ENCODE results near the gene KLHL6.
A peak's percentile ranks its signal among the peaks of the same experiment; 100 is the strongest.
"Not testable (repeated sequence)": the region's sequence is repeated elsewhere in the genome, so short reads cannot be mapped to it uniquely, and the experiment has no call there.

Gene KLHL6

DNA sequence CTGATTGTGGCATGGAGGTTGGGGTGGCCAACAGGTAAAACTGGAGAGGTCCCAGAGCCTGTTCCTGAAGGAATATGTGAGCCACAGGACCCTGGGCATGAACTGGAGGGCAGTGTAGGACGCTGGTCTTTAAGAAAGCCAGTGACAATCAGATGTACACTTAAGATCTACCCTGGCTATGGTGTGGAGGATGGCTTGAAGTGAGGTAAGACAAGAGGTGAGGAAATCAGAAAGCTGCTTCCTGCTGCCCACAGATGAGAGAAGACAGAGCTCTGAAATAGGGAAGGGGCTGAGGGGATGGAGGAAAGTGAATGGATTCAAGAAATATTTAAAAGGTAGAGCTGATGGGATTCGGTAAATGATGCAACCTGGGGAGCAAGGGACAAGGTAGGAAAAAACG, 22.7 kb upstream of the KLHL6 start:
- Mint-ChIP-seq H3K27ac (no peak overlapping the region), H3K4me3 (no peak overlapping the region), H3K36me3 (no peaks in the 10 kb centered on the region), H3K4me1 (peaks cover 8% of the 10 kb centered on the region), H3K9me3 (no peaks in the 10 kb centered on the region)
- no peak for ATAC-seq
- no peak for DNase-seq (ENCODE audit: low spot score in 2 of 2)

- no peak overlapping the region for H3K27ac Mint-ChIP-seq
- ATAC-seq (no peak), DNase-seq (ENCODE audit: low spot score in 2 of 2) (no peak)
- no peak overlapping the region for H3K4me3 Mint-ChIP-seq
- H3K4me1 Mint-ChIP-seq: peaks cover 8% of the 10 kb centered on the region
- no peaks in the 10 kb centered on the region for H3K9me3 Mint-ChIP-seq
- no peaks in the 10 kb centered on the region for H3K36me3 Mint-ChIP-seq
These were observed 21.8 kb upstream of the KLHL6 start for GRCh38 chr3:183577346-183577745.

DNA sequence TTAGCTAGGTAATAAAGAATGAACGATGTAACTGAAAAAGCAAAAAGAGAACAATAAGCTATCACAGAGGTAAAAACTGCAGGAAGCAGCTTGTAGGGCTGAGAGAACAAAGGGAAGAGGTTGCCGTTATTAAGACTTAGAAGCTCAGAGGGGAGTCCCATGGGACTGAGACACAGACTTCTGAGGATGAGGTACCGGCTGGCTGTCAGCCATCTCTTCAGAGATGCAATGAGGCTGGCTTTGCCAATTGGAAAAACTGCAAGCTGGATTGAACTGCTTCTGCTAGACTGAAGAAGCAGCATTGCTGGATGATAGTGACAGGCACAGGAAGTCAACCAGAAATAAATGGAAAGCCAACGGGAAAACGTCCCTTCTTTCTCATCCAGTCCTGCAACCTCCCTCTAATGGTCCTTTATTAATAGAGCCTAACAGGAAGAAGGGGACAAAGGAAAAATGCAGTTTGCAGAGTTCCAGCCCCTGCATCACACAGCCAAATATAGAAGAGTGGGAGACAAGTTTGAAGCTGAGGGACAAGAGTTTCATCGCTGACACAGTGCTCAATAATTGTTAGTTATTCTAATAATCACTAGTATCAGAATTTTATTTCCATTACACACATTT, 21.1 kb upstream of the KLHL6 start:
- no peaks in the 10 kb centered on the region for H3K36me3 Mint-ChIP-seq
- no peaks in the 10 kb centered on the region for H3K9me3 Mint-ChIP-seq
- H3K4me1 Mint-ChIP-seq: peaks cover 8% of the 10 kb centered on the region
- H3K27ac Mint-ChIP-seq: no peak overlapping the region
- no peak for DNase-seq (ENCODE audit: low spot score in 2 of 2)
- no peak for ATAC-seq
- H3K4me3 Mint-ChIP-seq: no peak overlapping the region

GRCh38 chr3:183572935-183573334, 17.4 kb upstream of the KLHL6 start:
- Mint-ChIP-seq H3K4me3 (no peak overlapping the region), H3K27ac (no peak overlapping the region), H3K4me1 (peaks cover under 1% of the 10 kb centered on the region), H3K9me3 (no peaks in the 10 kb centered on the region), H3K36me3 (no peaks in the 10 kb centered on the region)
- no peak for DNase-seq (ENCODE audit: low spot score in 2 of 2)
- ATAC-seq: no peak

GRCh38 chr3:183570191-183570590, 14.7 kb upstream of the KLHL6 start:
- DNase-seq (ENCODE audit: low spot score in 2 of 2): not testable (repeated sequence)

DNA sequence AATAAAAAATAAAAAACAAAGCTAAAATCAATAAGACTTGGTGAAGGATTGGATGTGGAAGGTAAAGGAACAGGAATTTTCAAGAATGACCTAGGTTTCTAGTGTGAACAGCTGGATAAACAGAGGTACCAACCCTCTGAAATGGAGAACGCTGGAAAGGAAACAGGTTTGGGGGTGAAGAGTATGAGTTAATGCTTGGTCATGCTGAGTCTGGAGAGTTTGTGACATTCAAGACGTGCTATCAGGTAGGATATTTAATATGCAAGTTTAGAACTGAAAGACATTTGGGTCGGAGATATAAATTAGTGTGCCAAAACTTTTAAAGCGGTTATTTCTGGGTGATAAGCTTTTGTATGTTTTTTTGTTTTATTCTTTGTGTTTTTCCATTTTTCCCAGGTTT, 11.4 kb upstream of the KLHL6 start:
- Mint-ChIP-seq H3K4me1 (peaks cover 8% of the 10 kb centered on the region), H3K4me3 (no peak overlapping the region), H3K9me3 (no peaks in the 10 kb centered on the region), H3K36me3 (no peaks in the 10 kb centered on the region), H3K27ac (no peak overlapping the region)
- DNase-seq (ENCODE audit: low spot score in 2 of 2) (no peak), ATAC-seq (no peak)

More at GRCh38 chr3:183570191-183570590, 14.7 kb upstream of the KLHL6 start:
- not testable (repeated sequence) for H3K9me3 Mint-ChIP-seq, H3K4me1 Mint-ChIP-seq, H3K4me3 Mint-ChIP-seq, ATAC-seq, H3K27ac Mint-ChIP-seq, H3K36me3 Mint-ChIP-seq

- Mint-ChIP-seq H3K36me3 (no peaks in the 10 kb centered on the region), H3K4me1 (peaks cover 9% of the 10 kb centered on the region), H3K4me3 (no peak overlapping the region), H3K27ac (peak overlapping the region; percentile 43), H3K9me3 (no peaks in the 10 kb centered on the region)
- no peak for DNase-seq (ENCODE audit: low spot score in 2 of 2)
- ATAC-seq: peak; percentile 69
These were observed 8.5 kb upstream of the KLHL6 start for GRCh38 chr3:183564046-183564445.

- H3K9me3 Mint-ChIP-seq: no peaks in the 10 kb centered on the region
- H3K4me1 Mint-ChIP-seq: peaks cover 15% of the 10 kb centered on the region
- ATAC-seq (no peak), DNase-seq (ENCODE audit: low spot score in 2 of 2) (no peak)
- H3K36me3 Mint-ChIP-seq: no peaks in the 10 kb centered on the region
- H3K27ac Mint-ChIP-seq: peak overlapping the region; percentile 43
- no peak overlapping the region for H3K4me3 Mint-ChIP-seq
These were observed 8.0 kb upstream of the KLHL6 start for GRCh38 chr3:183563536-183563874.

DNA sequence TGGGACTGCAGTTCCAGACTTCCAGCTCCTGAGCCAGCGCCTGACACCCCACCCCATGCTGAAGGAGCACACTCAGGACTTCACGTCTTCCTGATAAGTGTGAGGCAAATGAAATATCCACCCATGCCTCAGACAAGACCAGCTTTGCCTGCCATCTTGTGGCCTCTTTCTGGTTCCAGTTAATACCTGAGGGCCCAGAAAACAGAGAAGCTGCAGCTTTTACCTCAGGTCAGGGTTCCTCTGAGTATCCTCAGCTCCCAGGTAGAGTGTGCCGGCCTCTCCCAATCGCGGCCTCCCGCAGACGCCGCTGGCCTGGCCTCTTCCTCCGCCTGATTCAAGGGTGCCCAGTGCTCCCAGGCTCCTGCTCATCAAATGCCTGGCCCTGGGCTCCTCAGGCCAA, 5.1 kb upstream of the KLHL6 start:
- H3K27ac Mint-ChIP-seq: no peak overlapping the region

DNA sequence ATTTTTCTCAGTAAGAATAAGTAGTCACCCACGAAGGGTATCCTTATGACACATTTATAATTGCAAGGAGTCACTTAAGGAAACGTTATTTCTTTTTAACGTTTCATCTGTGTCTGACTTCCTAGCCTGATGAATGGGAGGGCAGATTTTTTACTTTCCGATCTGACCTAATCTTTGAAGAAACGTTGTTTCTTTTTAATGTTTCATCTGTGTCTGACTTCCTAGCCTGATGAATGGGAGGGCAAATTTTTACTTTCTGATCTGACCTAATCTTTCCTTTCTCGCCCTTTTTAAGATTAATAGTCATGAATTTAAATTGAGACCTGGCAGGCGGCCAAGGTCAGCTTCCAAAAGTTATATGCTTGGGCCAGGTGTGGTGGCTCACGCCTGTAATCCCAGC, 3.0 kb upstream of the KLHL6 start:
- DNase-seq (ENCODE audit: low spot score in 2 of 2): no peak
- Mint-ChIP-seq H3K4me3 (peak overlapping the region; percentile 20), H3K9me3 (no peaks in the 10 kb centered on the region), H3K4me1 (peaks cover 44% of the 10 kb centered on the region), H3K27ac (peak overlapping the region; percentile 37), H3K36me3 (peaks cover 23% of the 10 kb centered on the region)
- no peak for ATAC-seq

More for the DNA sequence above, 5.1 kb upstream of the KLHL6 start:
- Mint-ChIP-seq H3K4me1 (peaks cover 35% of the 10 kb centered on the region), H3K4me3 (no peak overlapping the region), H3K9me3 (no peaks in the 10 kb centered on the region), H3K36me3 (peaks cover 3% of the 10 kb centered on the region)
- no peak for DNase-seq (ENCODE audit: low spot score in 2 of 2)
- ATAC-seq: no peak

- peak overlapping the region; percentile 98 for H3K27ac Mint-ChIP-seq
- H3K4me1 Mint-ChIP-seq: peaks cover 56% of the 10 kb centered on the region
- ATAC-seq: no peak
- H3K36me3 Mint-ChIP-seq: peaks cover 27% of the 10 kb centered on the region
- H3K4me3 Mint-ChIP-seq: no peak overlapping the region
- no peaks in the 10 kb centered on the region for H3K9me3 Mint-ChIP-seq
- DNase-seq (ENCODE audit: low spot score in 2 of 2): no peak
These were observed 1.2 kb upstream of the KLHL6 start for GRCh38 chr3:183556722-183557121.

DNA sequence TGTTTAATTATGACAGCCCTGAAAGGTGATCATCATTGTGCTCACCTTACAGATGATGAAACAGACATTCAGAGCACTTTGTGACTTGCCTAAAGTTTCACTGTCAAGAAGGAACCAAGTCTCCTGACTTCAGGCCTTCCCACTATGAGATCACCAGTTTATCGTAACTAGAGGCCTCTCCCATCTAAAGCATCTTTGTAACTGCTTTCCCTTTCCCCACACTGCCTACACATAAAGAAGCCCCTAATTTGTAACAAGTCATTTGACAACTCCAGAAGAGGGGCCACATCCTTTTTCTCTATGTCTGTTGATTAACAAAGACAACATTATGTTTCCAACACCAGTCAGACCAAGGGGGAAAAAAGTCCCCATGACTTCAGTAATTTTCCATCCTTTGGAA, 1.1 kb downstream of the KLHL6 start:
- ATAC-seq (peak; percentile 75), DNase-seq (ENCODE audit: low spot score in 2 of 2) (peak in 1 of 2 donors; percentile 71)
- H3K36me3 Mint-ChIP-seq: peaks cover 48% of the 10 kb centered on the region
- H3K4me3 Mint-ChIP-seq: peak overlapping the region; percentile 96
- peaks cover 73% of the 10 kb centered on the region for H3K4me1 Mint-ChIP-seq
- H3K27ac Mint-ChIP-seq: peak overlapping the region; percentile 98
- no peaks in the 10 kb centered on the region for H3K9me3 Mint-ChIP-seq

DNA sequence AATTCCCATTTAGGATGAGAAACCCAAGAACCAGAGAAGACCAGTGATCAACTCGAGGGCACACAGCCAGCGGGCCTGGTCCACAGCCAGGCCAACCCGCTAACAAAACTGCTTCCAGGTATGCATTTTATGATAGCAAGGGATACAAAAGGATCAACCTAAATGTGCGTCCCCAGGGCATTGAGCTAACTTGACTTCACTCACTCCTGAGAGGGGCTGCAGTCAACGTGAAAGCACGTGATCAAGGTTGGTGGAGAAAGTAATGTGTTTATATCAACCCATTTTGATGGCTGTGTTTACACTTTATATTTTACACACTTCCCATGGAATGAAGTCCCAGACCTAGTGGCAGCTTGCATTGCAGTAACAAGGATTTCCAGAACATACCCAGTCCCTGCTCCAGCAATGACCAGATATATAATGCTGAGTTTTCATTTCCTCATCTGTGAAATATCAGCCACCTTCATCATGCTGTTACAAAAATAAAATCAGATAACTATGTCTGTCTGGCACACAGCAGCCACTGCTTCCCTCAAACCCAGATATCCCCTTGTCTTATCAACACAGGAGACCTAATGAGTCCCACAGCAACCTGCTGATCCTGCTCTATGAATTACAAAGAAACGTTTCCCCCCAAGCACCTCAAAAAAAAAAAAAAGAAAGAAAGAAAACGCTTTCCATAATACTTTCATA, 2.0 kb downstream of the KLHL6 start:
- H3K4me1 Mint-ChIP-seq: peaks cover 69% of the 10 kb centered on the region
- ATAC-seq: no peak

DNA sequence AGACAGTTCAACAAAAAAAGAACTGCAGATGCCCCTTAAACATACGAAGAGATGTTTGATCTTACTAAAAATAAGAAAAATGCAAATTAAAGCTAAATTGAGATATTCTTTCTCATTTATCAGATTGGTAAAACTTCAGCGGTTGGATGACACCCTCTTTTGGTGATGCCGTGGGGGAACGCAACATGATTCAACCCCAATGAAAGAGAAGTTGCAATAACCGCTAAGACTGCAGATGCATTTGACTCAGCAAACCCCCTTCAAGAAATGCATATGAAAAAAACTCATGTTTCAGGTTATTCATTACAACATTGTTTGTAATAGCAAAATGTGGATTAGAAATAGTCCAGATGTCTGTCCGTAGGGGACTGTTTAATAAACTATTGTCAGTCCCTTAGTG, 3.6 kb downstream of the KLHL6 start:
- H3K27ac Mint-ChIP-seq: peak overlapping the region; percentile 98
- DNase-seq (ENCODE audit: low spot score in 2 of 2) (peak in 1 of 2 donors; percentile 68), ATAC-seq (peak; percentile 37)
- peak overlapping the region; percentile 96 for H3K4me3 Mint-ChIP-seq
- peaks cover 72% of the 10 kb centered on the region for H3K4me1 Mint-ChIP-seq
- H3K9me3 Mint-ChIP-seq: no peaks in the 10 kb centered on the region
- H3K36me3 Mint-ChIP-seq: peaks cover 58% of the 10 kb centered on the region

More for the DNA sequence above, 2.0 kb downstream of the KLHL6 start:
- no peak for DNase-seq (ENCODE audit: low spot score in 2 of 2)
- peak overlapping the region; percentile 96 for H3K4me3 Mint-ChIP-seq
- no peaks in the 10 kb centered on the region for H3K9me3 Mint-ChIP-seq
- H3K36me3 Mint-ChIP-seq: peaks cover 49% of the 10 kb centered on the region
- peak overlapping the region; percentile 98 for H3K27ac Mint-ChIP-seq

- ATAC-seq: no peak
- peaks cover 50% of the 10 kb centered on the region for H3K4me1 Mint-ChIP-seq
- H3K27ac Mint-ChIP-seq: no peak overlapping the region
- H3K9me3 Mint-ChIP-seq: no peaks in the 10 kb centered on the region
- DNase-seq (ENCODE audit: low spot score in 2 of 2): no peak
- peaks cover 53% of the 10 kb centered on the region for H3K36me3 Mint-ChIP-seq
- no peak overlapping the region for H3K4me3 Mint-ChIP-seq
These were observed 7.2 kb downstream of the KLHL6 start for GRCh38 chr3:183548262-183548769.

DNA sequence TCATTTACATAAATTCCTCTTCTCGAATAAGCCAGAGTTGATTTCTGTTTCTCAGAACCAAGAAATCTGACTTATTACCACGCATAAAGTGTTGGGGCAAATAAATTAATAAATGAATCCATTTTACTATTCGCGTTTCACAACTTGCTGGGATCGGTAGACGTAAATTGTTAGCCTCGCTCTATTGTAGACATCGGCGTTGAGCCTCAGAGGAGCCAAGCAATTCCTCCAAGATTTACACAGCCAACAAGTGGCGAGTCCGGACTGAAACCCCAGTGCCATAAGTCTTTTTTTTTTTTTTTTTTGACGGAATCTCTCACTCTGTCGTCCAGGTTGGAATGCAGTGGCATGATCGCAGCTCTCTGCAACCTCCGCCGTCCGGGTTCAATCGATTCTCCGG, 8.9 kb downstream of the KLHL6 start:
- H3K27ac Mint-ChIP-seq: no peak overlapping the region
- H3K36me3 Mint-ChIP-seq: peaks cover 48% of the 10 kb centered on the region
- ATAC-seq (no peak), DNase-seq (ENCODE audit: low spot score in 2 of 2) (no peak)
- peaks cover 54% of the 10 kb centered on the region for H3K4me1 Mint-ChIP-seq
- H3K4me3 Mint-ChIP-seq: no peak overlapping the region
- no peaks in the 10 kb centered on the region for H3K9me3 Mint-ChIP-seq

All from stimulated activated effector memory CD8-positive, alpha-beta T cell treated with anti-CD3 and anti-CD28 coated beads, Interleukin-12 subunit alpha, Interleukin-12 subunit beta, amount 100 ng/mL, for 72 hours (primary cell).